Upper lobe of left lung (tissue), 4 donors: ENCODE measurements around the gene MMAB.

Experiments used
- CTCF ChIP-seq, 6 experiments: fragments of 450-650 bp in 4 of 6; fragments of 200-600 bp in 2 of 6; sonication (generic) in 2 of 6; IDR thresholded peaks; one replicate each; pipeline ENCODE4 v1.5.1; 2016 to 2019; ENCODE audit warnings: antibody characterized with exemption in 6 of 6
- EP300 ChIP-seq, 4 donors: sonication (generic); formaldehyde crosslinking; IDR thresholded peaks; one replicate each; pipeline ENCODE4 v1.5.1; 2017; ENCODE audit warnings: antibody characterized with exemption in 4 of 4, control low read depth in 2 of 4
- POLR2A ChIP-seq, 4 donors: fragments of 450-650 bp; IDR thresholded peaks; one replicate each; pipeline ENCODE4 v1.5.1; 2016 to 2017; ENCODE audit warnings: antibody characterized with exemption in 4 of 4, mild to moderate bottlenecking in 2 of 4
- POLR2AphosphoS5 ChIP-seq, 2 donors: sonication (generic); formaldehyde crosslinking; IDR thresholded peaks; one replicate each; pipeline ENCODE4 v1.5.1; 2017; ENCODE audit warnings: antibody characterized with exemption in 2 of 2

- TF ChIP-seq CTCF (IDR thresholded peaks at IDR 0.05) = no peak
- no peak for TF ChIP-seq POLR2AphosphoS5 (IDR thresholded peaks at IDR 0.05)
- TF ChIP-seq POLR2A (IDR thresholded peaks at IDR 0.05) = no peak
- TF ChIP-seq EP300 (IDR thresholded peaks at IDR 0.05) = no peak
Observed at GRCh38 chr12:109594556-109595317, 21.4 kb upstream of the MMAB start.
